Sigmoid colon (tissue), 4 donors: ENCODE data around the gene LPAR6.

Experiments used
- CTCF ChIP-seq, 4 experiments: fragments of 450-650 bp in 3 of 4; fragments of 200-600 bp in 1 of 4; IDR thresholded peaks; one replicate each; pipeline ENCODE4 v1.5.1; 2016 to 2019; ENCODE audit warnings: antibody characterized with exemption in 4 of 4, mild to moderate bottlenecking in 3 of 4, moderate library complexity in 2 of 4
- POLR2A ChIP-seq, 2 donors: fragments of 450-650 bp; IDR thresholded peaks; one replicate each; pipeline ENCODE4 v1.6.1; 2016; ENCODE audit warnings: antibody characterized with exemption in 2 of 2, mild to moderate bottlenecking in 2 of 2, moderate library complexity in 2 of 2
- POLR2AphosphoS5 ChIP-seq, 4 donors: sonication (generic); formaldehyde crosslinking; IDR thresholded peaks; one replicate each; pipeline ENCODE4 v1.6.1; 2017; ENCODE audit warnings: antibody characterized with exemption in 4 of 4

- TF ChIP-seq POLR2A (IDR thresholded peaks at IDR 0.05) (no peak), CTCF (IDR thresholded peaks at IDR 0.05) (no peak), POLR2AphosphoS5 (IDR thresholded peaks at IDR 0.05) (no peak)
Observed at GRCh38 chr13:48369988-48370387, 42.9 kb downstream of the LPAR6 start.
